ENCODE data around the gene RPH3AL. TPM values are rescaled to one million over a fixed set of nuclear protein-coding genes. Genes with fewer than 3 reads are reported as not detected.
"Not testable (repeated sequence)": the region's sequence is repeated elsewhere in the genome, so short reads cannot be mapped to it uniquely, and the experiment has no call there.

The RPH3AL gene
- total and polyA plus RNA-seq, 8 donors = 43.4 to 89.1 (median 56.0) TPM

GRCh38 chr17:199191-199604 is 153.4 kb downstream of the RPH3AL start:
- intact Hi-C loops (cut with DNase I) = no loop called here
- DNase-seq (peak in 1 of 6 donors; percentile 56), FAIRE-seq (no peak), ATAC-seq (peak in 1 of 4 donors; percentile 29)
- no peak for TF ChIP-seq CTCF (IDR thresholded peaks at IDR 0.05)
- H3K27ac ChIP-seq = peak overlapping the region in 2 of 4 donors; percentile 57 to 69
- WGBS, 2 donors = 11 to 20% methylated on average over 8 of the region's 8 CpGs
- H3K4me3 ChIP-seq = no peak overlapping the region
- peaks cover 1 to 27% (median 2%) of the 10 kb centered on the region in 3 donors for H3K4me1 ChIP-seq
- no peaks in the 10 kb centered on the region for H3K36me3 ChIP-seq
- no peaks in the 10 kb centered on the region for H3K27me3 ChIP-seq
- H3K9me3 ChIP-seq = no peaks in the 10 kb centered on the region

- H3K36me3 ChIP-seq; H3K9me3 ChIP-seq; intact Hi-C loops (cut with DNase I); ATAC-seq; H3K4me3 ChIP-seq; H3K27ac ChIP-seq; H3K27me3 ChIP-seq: not testable (repeated sequence)
- 77 to 81% methylated on average over 15 of the region's 15 CpGs for WGBS, 2 donors
- FAIRE-seq (peak; percentile 32), DNase-seq (peak in 1 of 6 donors; percentile 37)
- peaks cover 4 to 35% (median 8%) of the 10 kb centered on the region in 3 donors for H3K4me1 ChIP-seq
Measured at GRCh38 chr17:198225-198624, 154.4 kb downstream of the RPH3AL start.

- WGBS, 2 donors = 88 to 91% methylated on average over 2 of the region's 2 CpGs
- DNase-seq = peak in 1 of 6 donors; percentile 9
- intact Hi-C loops (cut with DNase I) = no loop called here
Measured at GRCh38 chr17:197352-197751, 155.3 kb downstream of the RPH3AL start.

GRCh38 chr17:194828-195602 is 157.6 kb downstream of the RPH3AL start:
- 87 to 89% methylated on average over 16 of the region's 16 CpGs for WGBS, 2 donors
- no peak for TF ChIP-seq CTCF (IDR thresholded peaks at IDR 0.05)
- no peaks in the 10 kb centered on the region for H3K27me3 ChIP-seq
- no peaks in the 10 kb centered on the region for H3K36me3 ChIP-seq
- peak overlapping the region in 2 of 4 donors; percentile 75 to 85 for H3K27ac ChIP-seq
- H3K4me1 ChIP-seq = peaks cover 4 to 26% (median 8%) of the 10 kb centered on the region in 3 donors
- peak in 2 of 6 donors; percentile 12 to 31 for DNase-seq
- no peak for FAIRE-seq
- intact Hi-C loops (cut with DNase I) = no loop called here
- no peak overlapping the region for H3K4me3 ChIP-seq
- no peaks in the 10 kb centered on the region for H3K9me3 ChIP-seq
- ATAC-seq = no peak

More at GRCh38 chr17:197352-197751, 155.3 kb downstream of the RPH3AL start:
- Histone ChIP-seq H3K36me3 (no peaks in the 10 kb centered on the region), H3K9me3 (no peaks in the 10 kb centered on the region), H3K27me3 (no peaks in the 10 kb centered on the region), H3K4me1 (peaks cover 4 to 35% (median 8%) of the 10 kb centered on the region in 3 donors), H3K27ac (no peak overlapping the region), H3K4me3 (no peak overlapping the region)
- FAIRE-seq (no peak), ATAC-seq (no peak)
- no peak for TF ChIP-seq CTCF (IDR thresholded peaks at IDR 0.05)

GRCh38 chr17:193841-194806 is 158.5 kb downstream of the RPH3AL start:
- DNase-seq (peak; percentile 78 to 92 (median 85)), ATAC-seq (peak; percentile 92 to 97 (median 94)), FAIRE-seq (no peak)
- TF ChIP-seq CTCF (IDR thresholded peaks at IDR 0.05) = no peak
- Histone ChIP-seq H3K27me3 (no peaks in the 10 kb centered on the region), H3K4me1 (peaks cover 4 to 17% (median 8%) of the 10 kb centered on the region in 3 donors), H3K4me3 (no peak overlapping the region), H3K36me3 (no peaks in the 10 kb centered on the region), H3K9me3 (no peaks in the 10 kb centered on the region), H3K27ac (peak overlapping the region in 3 of 4 donors; percentile 56 to 85 (median 75))
- intact Hi-C loops (cut with DNase I) = no loop called here
- 32 to 38% methylated on average over 29 to 31 of the region's 31 CpGs for WGBS, 2 donors
